GM20000 (cell line): Measurements from ENCODE around the gene PTGR1.
"Not testable (repeated sequence)": the region's sequence is repeated elsewhere in the genome, so short reads cannot be mapped to it uniquely, and the experiment has no call there.

Experiments used
- DNase-seq: peaks from one replicate; pipeline ENCODE4 v3.0.0; 2012; ENCODE audit warnings: low spot score
- CTCF ChIP-seq: IDR thresholded peaks from 2 replicates; pipeline ENCODE4 v1.5.1; 2012; ENCODE audit warnings: mild to moderate bottlenecking, control low read depth; ENCODE audit errors: extremely low read depth, missing control alignments

The PTGR1 gene

GRCh38 chr9:111628411-111628810 lies 29.0 kb upstream of the PTGR1 start:
- TF ChIP-seq CTCF = no peak
- no peak for DNase-seq

GRCh38 chr9:111627260-111627963 lies 28.0 kb upstream of the PTGR1 start:
- DNase-seq = no peak
- TF ChIP-seq CTCF = no peak

GRCh38 chr9:111622626-111623025 lies 23.2 kb upstream of the PTGR1 start:
- no peak for TF ChIP-seq CTCF
- DNase-seq = no peak

- DNase-seq = peak; percentile 68
- peak; percentile 38 for TF ChIP-seq CTCF
Observed at GRCh38 chr9:111621895-111622480, 22.5 kb upstream of the PTGR1 start.

DNA sequence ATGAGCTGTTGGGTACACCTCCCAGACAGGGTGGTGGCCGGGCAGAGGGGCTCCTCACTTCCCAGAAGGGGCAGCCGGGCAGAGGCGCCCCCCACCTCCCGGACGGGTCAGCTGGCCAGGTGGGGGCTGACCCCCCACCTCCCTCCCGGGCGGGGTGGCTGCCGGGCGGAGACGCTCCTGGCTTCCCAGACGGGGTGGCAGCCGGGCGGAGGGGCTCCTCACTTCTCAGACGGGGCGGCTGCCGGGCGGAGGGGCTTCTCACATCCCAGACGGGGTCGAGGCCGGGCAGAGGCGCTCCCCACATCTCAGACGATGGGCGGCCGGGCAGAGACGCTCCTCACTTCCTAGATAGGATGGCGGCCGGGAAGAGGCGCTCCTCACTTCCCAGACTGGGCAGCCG lies 17.9 kb upstream of the PTGR1 start:
- DNase-seq = not testable (repeated sequence)

GRCh38 chr9:111615928-111616327 lies 16.5 kb upstream of the PTGR1 start:
- TF ChIP-seq CTCF = no peak
- no peak for DNase-seq

DNA sequence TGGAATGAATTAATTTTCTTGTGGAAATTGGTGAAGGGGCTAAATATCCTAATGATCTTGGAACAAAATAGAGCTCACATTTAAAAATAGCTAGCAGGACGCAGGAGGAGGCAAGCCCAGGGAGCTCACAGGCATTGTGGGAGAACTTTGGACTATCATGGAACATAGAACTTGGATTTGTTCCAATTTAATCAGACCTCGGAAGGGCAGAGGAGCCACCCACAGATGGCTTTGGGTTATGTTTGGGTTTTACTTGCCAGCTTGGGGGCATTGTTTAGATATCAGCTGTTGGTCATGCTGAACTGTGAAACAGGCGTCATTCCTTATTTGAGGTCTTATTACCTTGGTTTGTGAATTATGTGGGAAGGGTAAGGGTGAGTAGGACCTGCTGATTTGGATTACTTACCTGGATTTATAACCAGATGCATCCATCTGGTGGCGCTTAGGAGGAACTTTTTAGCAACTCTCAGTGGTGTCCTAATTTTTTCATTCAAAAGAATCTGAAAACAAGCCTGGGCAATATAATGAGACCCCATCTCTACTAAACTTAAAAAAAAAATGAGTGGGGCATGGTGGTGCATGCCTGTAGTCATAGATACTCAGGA lies 14.1 kb upstream of the PTGR1 start:
- no peak for TF ChIP-seq CTCF
- no peak for DNase-seq

GRCh38 chr9:111610845-111611244 lies 11.4 kb upstream of the PTGR1 start:
- no peak for TF ChIP-seq CTCF
- DNase-seq = no peak
